ENCODE measurements around the gene PTPRK. TPM values are rescaled to one million over a fixed set of nuclear protein-coding genes. Genes with fewer than 3 reads are reported as not detected.

PTPRK gene
- total RNA-seq, 2 experiments from 2014 or later = not detected

DNA sequence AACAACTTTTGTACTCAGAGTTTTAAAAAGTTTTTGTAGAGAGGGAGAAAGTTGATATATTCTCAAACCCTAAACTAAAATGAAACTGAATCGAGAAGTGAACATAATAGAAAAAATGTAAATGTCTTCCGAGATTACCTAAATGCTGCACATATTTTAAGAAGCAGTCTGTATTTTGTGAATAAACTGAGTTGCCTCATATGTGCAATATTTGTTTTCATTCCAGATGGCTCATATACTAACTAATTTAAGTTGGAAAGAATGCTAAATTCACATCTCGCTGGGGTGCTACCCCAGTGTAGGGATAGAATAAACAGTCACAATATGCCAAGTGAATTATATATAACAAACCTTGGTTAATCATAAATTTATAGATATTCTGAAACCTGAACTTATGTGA lies 333.7 kb downstream of the PTPRK start:
- Histone ChIP-seq H3K9me2 (ENCODE audit: insufficient read depth, low read length) (no peaks in the 10 kb centered on the region), H3K36me3 (ENCODE audit: insufficient read depth, low read length) (no peaks in the 10 kb centered on the region), H2AFZ (ENCODE audit: low read length) (no peak overlapping the region), H4K20me1 (ENCODE audit: insufficient read depth, low read length) (no peaks in the 10 kb centered on the region), H3K4me2 (ENCODE audit: low read length) (no peak overlapping the region), H3K4me3 (ENCODE audit: low read depth, low read length, poor library complexity, severe bottlenecking) (no peak overlapping the region), H3K4me1 (ENCODE audit: insufficient read depth, low read length, poor library complexity, severe bottlenecking) (no peaks in the 10 kb centered on the region), H3K27ac (ENCODE audit: low read depth, low read length, poor library complexity, severe bottlenecking) (no peak overlapping the region), H3K9me3 (ENCODE audit: low read length) (no peaks in the 10 kb centered on the region), H3K79me2 (ENCODE audit: insufficient read depth, low read depth, low read length) (no peaks in the 10 kb centered on the region)
- ChIA-PET CTCF (ENCODE audit: unreplicated experiment) (no interaction called here), POLR2A (interaction anchor here (0.7 kb wide), 1 partner anchor 41 kb away, joined by 3 read pairs; no protein-coding TSS in a partner anchor)
- intact Hi-C loops (cut with micrococcal nuclease; ENCODE audit: unreplicated experiment) = no loop called here
- no peak for DNase-seq (ENCODE audit: low spot score)
- BruUV-seq (replicated peaks) = no TSS peak
- no peak for TF ChIP-seq EZH2phosphoT487 (IDR thresholded peaks at IDR 0.05; ENCODE audit: borderline replicate concordance, low read depth, low read length)
- TF ChIP-seq, protein P1, sequence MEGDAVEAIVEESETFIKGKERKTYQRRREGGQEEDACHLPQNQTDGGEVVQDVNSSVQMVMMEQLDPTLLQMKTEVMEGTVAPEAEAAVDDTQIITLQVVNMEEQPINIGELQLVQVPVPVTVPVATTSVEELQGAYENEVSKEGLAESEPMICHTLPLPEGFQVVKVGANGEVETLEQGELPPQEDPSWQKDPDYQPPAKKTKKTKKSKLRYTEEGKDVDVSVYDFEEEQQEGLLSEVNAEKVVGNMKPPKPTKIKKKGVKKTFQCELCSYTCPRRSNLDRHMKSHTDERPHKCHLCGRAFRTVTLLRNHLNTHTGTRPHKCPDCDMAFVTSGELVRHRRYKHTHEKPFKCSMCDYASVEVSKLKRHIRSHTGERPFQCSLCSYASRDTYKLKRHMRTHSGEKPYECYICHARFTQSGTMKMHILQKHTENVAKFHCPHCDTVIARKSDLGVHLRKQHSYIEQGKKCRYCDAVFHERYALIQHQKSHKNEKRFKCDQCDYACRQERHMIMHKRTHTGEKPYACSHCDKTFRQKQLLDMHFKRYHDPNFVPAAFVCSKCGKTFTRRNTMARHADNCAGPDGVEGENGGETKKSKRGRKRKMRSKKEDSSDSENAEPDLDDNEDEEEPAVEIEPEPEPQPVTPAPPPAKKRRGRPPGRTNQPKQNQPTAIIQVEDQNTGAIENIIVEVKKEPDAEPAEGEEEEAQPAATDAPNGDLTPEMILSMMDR (conservative IDR thresholded peaks at IDR 0.05; ENCODE audit: low read length) = no peak

DNA sequence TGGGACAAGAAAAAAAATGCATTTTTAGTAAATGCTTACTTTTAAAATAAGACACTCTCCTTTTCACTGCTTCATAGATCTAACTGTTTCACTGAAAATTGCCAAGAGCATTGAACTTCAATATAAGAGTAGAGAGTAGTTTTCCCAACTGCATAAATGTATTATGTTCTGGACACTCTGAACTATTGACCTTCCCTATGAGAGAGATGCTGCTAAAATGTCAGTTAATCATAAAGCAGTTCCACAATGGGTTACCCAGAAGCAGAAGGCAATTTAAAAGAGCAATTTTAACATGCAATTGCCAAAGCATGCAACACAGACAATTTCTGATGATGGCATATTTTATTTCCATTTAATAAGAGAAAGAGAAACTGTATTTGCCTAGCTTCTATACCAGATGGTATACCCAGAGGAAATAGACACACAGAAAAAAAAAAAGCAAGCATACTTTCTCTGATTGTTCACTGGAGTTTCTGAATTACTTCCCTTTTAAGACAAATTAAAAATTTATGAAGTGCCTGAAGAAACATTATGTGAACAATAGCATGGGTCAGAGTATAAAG lies 340.4 kb downstream of the PTPRK start:
- no peaks in the 10 kb centered on the region for H3K4me1 ChIP-seq (ENCODE audit: insufficient read depth, low read length, poor library complexity, severe bottlenecking)
- H4K20me1 ChIP-seq (ENCODE audit: insufficient read depth, low read length) = no peaks in the 10 kb centered on the region
- H3K36me3 ChIP-seq (ENCODE audit: insufficient read depth, low read length) = no peaks in the 10 kb centered on the region
- no peak overlapping the region for H3K27ac ChIP-seq (ENCODE audit: low read depth, low read length, poor library complexity, severe bottlenecking)
- no TSS peak for BruUV-seq (replicated peaks)
- no peak for DNase-seq (ENCODE audit: low spot score)
- POLR2A ChIA-PET = interaction anchor here (0.7 kb wide), 1 partner anchor 229 kb away, joined by 4 read pairs; no protein-coding TSS in a partner anchor
- CTCF ChIA-PET (ENCODE audit: unreplicated experiment) = no interaction called here
- no peaks in the 10 kb centered on the region for H3K9me3 ChIP-seq (ENCODE audit: low read length)
- intact Hi-C loops (cut with micrococcal nuclease; ENCODE audit: unreplicated experiment) = no loop called here
- no peaks in the 10 kb centered on the region for H3K79me2 ChIP-seq (ENCODE audit: insufficient read depth, low read depth, low read length)
- no peaks in the 10 kb centered on the region for H3K9me2 ChIP-seq (ENCODE audit: insufficient read depth, low read length)
- no peak overlapping the region for H3K4me3 ChIP-seq (ENCODE audit: low read depth, low read length, poor library complexity, severe bottlenecking)
- no peak overlapping the region for H3K4me2 ChIP-seq (ENCODE audit: low read length)
- H2AFZ ChIP-seq (ENCODE audit: low read length) = no peak overlapping the region
- no peak for TF ChIP-seq EZH2phosphoT487 (IDR thresholded peaks at IDR 0.05; ENCODE audit: borderline replicate concordance, low read depth, low read length)
- TF ChIP-seq, protein P1 (conservative IDR thresholded peaks at IDR 0.05; ENCODE audit: low read length) = no peak

DNA sequence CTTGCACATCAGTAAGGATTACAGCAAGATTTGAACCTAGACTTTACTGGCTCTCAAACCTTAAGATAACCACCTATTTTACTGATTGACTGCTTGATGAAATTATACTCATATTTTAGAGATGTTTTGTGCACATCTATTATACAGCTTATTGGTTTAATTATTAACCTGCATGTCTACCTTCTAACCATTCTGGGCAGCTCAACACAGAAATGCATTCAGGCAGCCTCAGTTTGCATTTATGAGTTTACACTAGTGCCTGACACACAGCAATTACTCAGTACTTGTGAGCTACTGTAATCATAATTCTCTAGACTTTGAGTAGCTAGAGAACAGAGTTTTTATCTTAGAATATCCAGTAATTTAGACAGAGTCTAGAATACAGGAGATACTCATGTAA lies 345.7 kb downstream of the PTPRK start:
- H3K4me2 ChIP-seq (ENCODE audit: low read length) = no peak overlapping the region
- CTCF ChIA-PET (ENCODE audit: unreplicated experiment) = no interaction called here
- H3K4me3 ChIP-seq (ENCODE audit: low read depth, low read length, poor library complexity, severe bottlenecking) = no peak overlapping the region
- POLR2A ChIA-PET = interaction anchor here (0.6 to 0.7 kb wide), 3 partner anchors 1366 to 1862 kb away, joined by 3 read pairs; no protein-coding TSS in a partner anchor
- H3K9me3 ChIP-seq (ENCODE audit: low read length) = no peaks in the 10 kb centered on the region
- H2AFZ ChIP-seq (ENCODE audit: low read length) = no peak overlapping the region
- BruUV-seq (replicated peaks) = no TSS peak
- DNase-seq (ENCODE audit: low spot score) = no peak
- no peaks in the 10 kb centered on the region for H3K9me2 ChIP-seq (ENCODE audit: insufficient read depth, low read length)
- no peak overlapping the region for H3K27ac ChIP-seq (ENCODE audit: low read depth, low read length, poor library complexity, severe bottlenecking)
- H4K20me1 ChIP-seq (ENCODE audit: insufficient read depth, low read length) = no peaks in the 10 kb centered on the region
- intact Hi-C loops (cut with micrococcal nuclease; ENCODE audit: unreplicated experiment) = no loop called here
- H3K4me1 ChIP-seq (ENCODE audit: insufficient read depth, low read length, poor library complexity, severe bottlenecking) = no peaks in the 10 kb centered on the region
- H3K79me2 ChIP-seq (ENCODE audit: insufficient read depth, low read depth, low read length) = no peaks in the 10 kb centered on the region
- no peak for TF ChIP-seq EZH2phosphoT487 (IDR thresholded peaks at IDR 0.05; ENCODE audit: borderline replicate concordance, low read depth, low read length)
- TF ChIP-seq, protein P1 (conservative IDR thresholded peaks at IDR 0.05; ENCODE audit: low read length) = no peak
- H3K36me3 ChIP-seq (ENCODE audit: insufficient read depth, low read length) = no peaks in the 10 kb centered on the region
